ENCODE data around the gene FRMD4A.

DNA sequence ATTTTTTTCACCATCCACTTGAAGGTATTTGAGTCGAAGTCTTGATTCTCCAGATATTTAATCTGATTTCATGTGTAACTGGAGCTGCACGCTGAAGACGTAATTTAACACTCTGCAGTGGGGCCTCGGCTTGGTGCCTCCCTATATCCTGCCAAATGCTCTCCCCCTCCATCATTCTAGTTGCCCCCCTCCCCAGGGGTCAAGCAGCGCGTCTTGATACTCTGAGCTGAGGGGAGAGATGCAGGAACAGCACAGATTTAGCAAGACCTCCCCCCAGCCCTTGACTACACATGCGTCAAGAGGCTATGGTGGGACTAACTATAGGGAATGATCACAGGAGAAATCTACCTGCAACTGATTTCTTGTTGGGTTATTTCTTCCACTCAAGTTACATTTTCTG lies 658.2 kb downstream of the FRMD4A start:
- TF ChIP-seq, protein P1, sequence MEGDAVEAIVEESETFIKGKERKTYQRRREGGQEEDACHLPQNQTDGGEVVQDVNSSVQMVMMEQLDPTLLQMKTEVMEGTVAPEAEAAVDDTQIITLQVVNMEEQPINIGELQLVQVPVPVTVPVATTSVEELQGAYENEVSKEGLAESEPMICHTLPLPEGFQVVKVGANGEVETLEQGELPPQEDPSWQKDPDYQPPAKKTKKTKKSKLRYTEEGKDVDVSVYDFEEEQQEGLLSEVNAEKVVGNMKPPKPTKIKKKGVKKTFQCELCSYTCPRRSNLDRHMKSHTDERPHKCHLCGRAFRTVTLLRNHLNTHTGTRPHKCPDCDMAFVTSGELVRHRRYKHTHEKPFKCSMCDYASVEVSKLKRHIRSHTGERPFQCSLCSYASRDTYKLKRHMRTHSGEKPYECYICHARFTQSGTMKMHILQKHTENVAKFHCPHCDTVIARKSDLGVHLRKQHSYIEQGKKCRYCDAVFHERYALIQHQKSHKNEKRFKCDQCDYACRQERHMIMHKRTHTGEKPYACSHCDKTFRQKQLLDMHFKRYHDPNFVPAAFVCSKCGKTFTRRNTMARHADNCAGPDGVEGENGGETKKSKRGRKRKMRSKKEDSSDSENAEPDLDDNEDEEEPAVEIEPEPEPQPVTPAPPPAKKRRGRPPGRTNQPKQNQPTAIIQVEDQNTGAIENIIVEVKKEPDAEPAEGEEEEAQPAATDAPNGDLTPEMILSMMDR (IDR thresholded peaks at IDR 0.05; ENCODE audit: low read length): no peak
- TF ChIP-seq EZH2 (optimal IDR thresholded peaks at IDR 0.05; ENCODE audit: low read depth, low read length): no peak
- TF ChIP-seq EZH2phosphoT487 (IDR thresholded peaks at IDR 0.05; ENCODE audit: low read length): no peak

Measured in MM.1S (cell line).